NCI-H2107 treated with DMSO at 0.1 percent for 48 hours (cell line): Measurements from ENCODE around the gene RGS5.

Experiments
- DNase-seq: peaks from one replicate; lab custom pipeline; 2025; ENCODE audit not compliant: unreplicated experiment; lab: John Stamatoyannopoulos, UW

Gene RGS5

GRCh38 chr1:163186862-163187261 lies 15.9 kb downstream of the RGS5 start:
- DNase-seq = no peak

- no peak for DNase-seq
These were observed 20.3 kb downstream of the RGS5 start for GRCh38 chr1:163182330-163182949.

GRCh38 chr1:163178628-163179027 lies 24.1 kb downstream of the RGS5 start:
- DNase-seq = no peak

GRCh38 chr1:163176797-163177196 lies 25.9 kb downstream of the RGS5 start:
- no peak for DNase-seq

- DNase-seq = peak; percentile 59
These were observed 27.9 kb downstream of the RGS5 start for GRCh38 chr1:163174524-163175437.

- DNase-seq = no peak
These were observed 29.6 kb downstream of the RGS5 start for GRCh38 chr1:163173121-163173520.

- DNase-seq = no peak
These were observed 30.1 kb downstream of the RGS5 start for GRCh38 chr1:163172596-163172995.

GRCh38 chr1:163171826-163172225 lies 30.9 kb downstream of the RGS5 start:
- DNase-seq = no peak

- DNase-seq = peak; percentile 27
These were observed 31.6 kb downstream of the RGS5 start for GRCh38 chr1:163170975-163171676.

GRCh38 chr1:163170331-163170730 lies 32.4 kb downstream of the RGS5 start:
- DNase-seq = no peak

- no peak for DNase-seq
These were observed 33.2 kb downstream of the RGS5 start for GRCh38 chr1:163169553-163169952.

- no peak for DNase-seq
These were observed 34.7 kb downstream of the RGS5 start for GRCh38 chr1:163168053-163168452.

GRCh38 chr1:163166886-163167555 lies 35.7 kb downstream of the RGS5 start:
- DNase-seq = no peak

- no peak for DNase-seq
These were observed 37.6 kb downstream of the RGS5 start for GRCh38 chr1:163165119-163165518.

GRCh38 chr1:163163881-163164582 lies 38.7 kb downstream of the RGS5 start:
- peak; percentile 51 for DNase-seq

GRCh38 chr1:163163163-163163562 lies 39.6 kb downstream of the RGS5 start:
- DNase-seq = no peak

GRCh38 chr1:163162381-163162914 lies 40.3 kb downstream of the RGS5 start:
- no peak for DNase-seq

- DNase-seq = no peak
These were observed 40.9 kb downstream of the RGS5 start for GRCh38 chr1:163161841-163162240.

- DNase-seq = no peak
These were observed 41.4 kb downstream of the RGS5 start for GRCh38 chr1:163161337-163161736.

- no peak for DNase-seq
These were observed 47.1 kb downstream of the RGS5 start for GRCh38 chr1:163155606-163156005.
